GM12892 (cell line): Measurements from ENCODE around the gene C5orf15.
"Not testable (repeated sequence)": the region's sequence is repeated elsewhere in the genome, so short reads cannot be mapped to it uniquely, and the experiment has no call there.

ENCODE experiments used
- DNase-seq: peaks from one replicate; pipeline ENCODE4 v3.0.0; 2011; ENCODE audit not compliant: insufficient read length
- FAIRE-seq: peaks from 2 replicates; lab custom pipeline; 2011; peaks lifted over from hg19 to GRCh38; lab: Jason Lieb, UNC
- POLR2A ChIP-seq: IDR thresholded peaks from 2 replicates; pipeline ENCODE4 v1.6.1; 2011; ENCODE audit warnings: low read depth, low read length, control low read depth
- POLR2AphosphoS5 ChIP-seq: IDR thresholded peaks from 2 replicates; pipeline ENCODE4 v1.6.1; 2011; ENCODE audit warnings: low read depth, low read length, control low read depth
- TAF1 ChIP-seq: IDR thresholded peaks from 2 replicates; pipeline ENCODE4 v1.6.1; 2011; ENCODE audit warnings: low read depth, mild to moderate bottlenecking, control low read depth, low read length, borderline replicate concordance

The C5orf15 gene

DNA sequence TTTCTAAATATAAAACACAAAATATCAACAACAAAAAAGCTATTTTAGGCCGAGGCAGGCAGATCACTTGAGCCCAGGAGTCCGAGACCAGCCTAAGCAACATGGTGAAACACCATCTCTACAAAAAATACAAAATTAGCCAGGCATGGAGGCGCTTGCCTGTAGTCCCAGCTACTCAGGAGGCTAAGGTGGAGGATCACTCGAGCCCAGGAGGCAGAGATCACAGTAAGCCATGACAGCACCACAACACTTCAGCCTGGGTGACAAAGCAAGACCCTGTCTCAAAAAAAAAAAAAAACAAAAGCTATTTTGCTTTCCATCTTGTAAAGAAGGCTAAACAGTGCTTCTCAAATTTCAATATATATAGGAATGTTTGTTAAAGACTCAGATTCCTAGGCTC, 11.3 kb downstream of the C5orf15 start:
- TF ChIP-seq POLR2A = no peak
- no peak for TF ChIP-seq TAF1
- TF ChIP-seq POLR2AphosphoS5 = no peak
- peak; percentile 27 for FAIRE-seq
- no peak for DNase-seq

DNA sequence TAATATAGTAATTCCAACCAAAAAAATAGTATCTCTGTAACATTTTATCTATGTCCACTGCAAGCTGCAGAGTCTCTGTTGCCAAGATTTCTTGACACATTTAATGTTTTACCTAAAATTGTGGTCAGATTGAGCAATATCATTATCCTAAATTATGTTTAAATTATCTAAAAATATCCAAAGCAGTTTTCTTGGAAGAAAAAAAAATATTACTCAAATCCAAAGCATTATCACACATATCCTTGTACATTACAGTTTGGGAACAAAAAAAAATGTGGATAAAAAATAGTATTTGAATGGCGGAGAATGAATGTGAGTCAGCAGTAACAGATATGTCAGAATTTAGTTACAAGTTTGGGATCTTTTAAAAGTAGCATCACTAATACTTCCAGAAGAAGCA, 12.2 kb downstream of the C5orf15 start:
- DNase-seq, FAIRE-seq: not testable (repeated sequence)

DNA sequence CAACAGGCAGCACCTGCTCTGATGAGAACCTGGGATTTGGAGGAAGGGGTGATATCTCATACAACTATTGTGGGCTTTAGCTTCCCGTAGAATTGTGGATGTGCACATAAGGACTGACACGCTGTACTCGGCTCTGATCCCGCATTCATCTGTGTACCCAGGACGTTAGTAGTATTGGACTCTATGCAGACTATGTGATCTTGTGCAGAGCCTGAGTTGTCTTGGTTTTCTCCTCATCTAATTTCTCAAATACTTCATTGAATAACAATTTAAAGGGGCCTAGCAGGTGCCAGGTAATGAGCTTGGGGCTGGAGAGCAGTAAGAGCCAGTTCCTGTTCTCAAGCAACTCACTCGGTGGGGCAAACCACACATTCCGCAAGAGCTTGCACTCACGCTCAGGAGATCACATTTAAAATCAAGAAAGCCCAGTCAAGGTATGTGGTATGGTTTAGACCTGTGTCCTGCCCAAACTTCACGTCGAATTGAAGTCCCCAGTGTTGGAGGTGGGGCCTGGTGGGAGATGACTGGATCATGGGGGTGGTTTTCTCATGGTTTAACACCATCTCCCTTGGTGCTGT, 14.8 kb downstream of the C5orf15 start:
- no peak for TF ChIP-seq POLR2A
- TF ChIP-seq TAF1 = no peak
- no peak for TF ChIP-seq POLR2AphosphoS5
- FAIRE-seq = no peak
- no peak for DNase-seq

DNA sequence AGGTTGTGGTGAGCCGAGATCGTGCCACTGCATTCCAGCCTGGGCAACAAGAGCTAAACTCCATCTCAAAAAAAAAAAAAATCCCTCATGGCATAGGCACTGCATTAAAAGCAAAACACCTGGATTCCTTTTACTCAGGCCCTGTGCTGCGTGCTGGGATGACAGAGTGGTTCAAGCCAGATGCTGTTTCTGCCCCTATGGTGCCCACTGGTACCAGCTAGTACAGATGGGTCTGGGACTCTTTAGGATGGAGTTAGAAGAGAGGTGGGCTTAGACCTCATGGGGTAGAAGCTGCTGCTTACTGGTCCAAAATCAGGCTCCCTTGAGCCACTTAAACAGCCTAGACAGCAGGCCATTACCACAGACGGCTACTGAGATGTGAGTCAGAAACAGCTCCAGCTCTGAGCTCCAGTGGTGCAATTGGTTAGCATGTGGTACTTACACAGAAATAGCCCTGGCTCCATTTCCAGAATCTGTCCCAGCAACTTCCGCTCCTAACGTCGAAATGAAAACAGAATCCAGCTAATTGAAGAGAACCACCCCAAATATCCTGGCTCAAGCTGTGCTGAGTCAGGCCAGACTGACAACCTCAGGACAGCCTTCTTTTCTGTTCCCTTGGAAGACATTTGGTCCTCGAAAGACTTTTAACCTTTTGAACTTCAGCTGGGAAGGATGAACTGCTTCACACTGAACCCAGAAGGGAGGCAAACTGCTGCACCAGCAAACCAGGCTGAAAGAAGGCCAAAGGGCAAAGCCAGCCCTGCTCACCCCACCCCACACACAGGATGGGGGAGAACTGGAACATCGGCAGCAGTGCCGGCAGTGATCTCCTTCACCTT, 15.5 kb downstream of the C5orf15 start:
- FAIRE-seq (no peak), DNase-seq (no peak)
- no peak for TF ChIP-seq TAF1
- TF ChIP-seq POLR2A = no peak
- TF ChIP-seq POLR2AphosphoS5 = no peak

DNA sequence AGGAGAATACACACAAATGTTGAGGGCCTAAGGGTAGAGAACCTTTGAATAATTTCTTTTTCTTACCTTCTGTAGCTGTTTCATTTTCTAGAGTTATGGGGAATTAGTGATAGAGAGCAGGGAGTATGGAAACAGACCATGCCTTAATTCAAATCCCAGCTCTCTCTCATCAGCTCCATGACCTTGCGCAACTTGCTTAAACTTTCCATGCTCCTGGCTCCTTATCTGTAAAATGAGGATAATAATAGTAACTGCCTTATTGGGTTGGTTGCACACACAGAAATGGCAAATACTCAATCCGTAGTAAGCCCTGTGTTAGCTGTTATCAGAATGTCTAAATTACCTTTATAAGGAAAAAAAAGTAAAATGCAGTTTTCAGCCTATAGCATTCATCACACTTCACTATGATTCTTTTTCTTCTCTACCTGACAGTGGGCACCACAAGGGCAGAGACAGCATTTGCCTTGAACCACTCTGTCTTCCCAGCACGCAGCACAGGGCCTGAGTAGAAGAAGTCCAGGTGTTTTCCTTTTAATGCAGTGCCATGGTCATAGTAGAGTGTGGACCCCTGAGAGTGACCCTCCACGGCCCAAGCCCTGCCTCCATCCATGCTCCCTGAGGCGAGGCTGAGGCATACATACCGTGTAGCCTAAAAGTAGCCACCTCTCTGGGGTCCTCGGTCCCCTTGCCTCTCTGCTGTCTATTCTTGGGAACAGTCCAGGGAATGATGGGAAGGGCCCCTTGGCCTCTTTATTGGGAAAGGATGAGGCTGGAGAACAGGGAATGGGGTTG, 17.4 kb downstream of the C5orf15 start:
- TF ChIP-seq POLR2AphosphoS5 = no peak
- no peak for TF ChIP-seq POLR2A
- TF ChIP-seq TAF1 = no peak
- no peak for DNase-seq
- no peak for FAIRE-seq

DNA sequence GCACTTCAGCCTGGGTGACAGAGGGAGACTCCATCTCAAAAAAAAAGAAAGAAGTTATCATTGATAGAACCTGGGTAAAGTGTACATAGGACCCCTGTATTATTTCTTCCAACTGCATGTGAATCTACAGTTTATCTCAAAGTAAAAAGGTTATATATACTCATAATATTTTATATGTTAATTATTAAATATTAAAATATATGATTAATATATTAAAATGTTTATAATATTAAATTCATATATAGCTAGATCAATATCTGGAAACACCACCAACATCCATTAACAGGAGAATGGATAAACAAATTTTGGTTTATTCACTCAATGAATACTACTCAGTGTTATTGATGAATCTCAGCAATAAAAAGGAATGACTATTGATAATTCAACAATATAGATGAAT, 19.7 kb downstream of the C5orf15 start:
- no peak for DNase-seq
- no peak for FAIRE-seq
- no peak for TF ChIP-seq TAF1
- no peak for TF ChIP-seq POLR2A
- no peak for TF ChIP-seq POLR2AphosphoS5

DNA sequence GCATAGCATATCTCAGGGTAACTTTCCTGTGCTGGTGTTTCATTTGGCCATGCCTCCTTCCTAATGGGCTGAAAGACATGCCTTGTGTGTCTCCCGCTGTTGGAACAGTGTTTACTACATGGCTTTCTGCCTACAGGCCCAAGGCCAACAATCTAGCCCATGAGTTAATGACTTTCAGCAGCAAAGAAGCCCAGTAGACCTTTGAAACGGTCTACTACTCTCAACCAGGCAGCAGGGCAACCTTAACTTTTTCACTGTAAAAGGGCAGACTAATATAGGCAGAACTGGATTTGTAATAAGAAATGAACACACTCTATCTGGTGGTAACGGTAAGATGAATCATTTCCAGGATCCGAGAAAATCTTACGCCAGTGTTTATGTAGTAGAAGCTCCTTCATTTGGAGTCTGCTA, 21.0 kb downstream of the C5orf15 start:
- DNase-seq (no peak), FAIRE-seq (no peak)
- TF ChIP-seq POLR2AphosphoS5 = no peak
- TF ChIP-seq POLR2A = no peak
- TF ChIP-seq TAF1 = no peak

DNA sequence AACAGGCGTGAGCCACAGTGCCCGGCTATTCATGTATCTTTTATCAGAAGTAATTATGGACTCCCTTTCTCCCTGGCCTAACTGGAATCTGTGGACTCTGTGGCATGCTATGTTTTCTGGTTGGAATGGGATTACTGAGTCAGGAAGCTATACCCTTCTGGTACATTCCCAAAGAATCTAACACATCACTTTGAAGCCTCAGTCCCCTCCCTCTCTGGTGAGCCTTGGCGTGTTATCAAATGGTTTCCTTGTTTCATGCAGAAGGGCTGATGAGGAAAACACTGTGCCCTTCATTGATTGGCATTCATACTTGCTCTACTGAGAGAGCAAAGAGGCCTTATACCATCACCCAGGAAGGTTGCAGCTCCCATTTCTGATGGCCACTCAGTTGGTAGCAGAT, 22.9 kb downstream of the C5orf15 start:
- DNase-seq (no peak), FAIRE-seq (no peak)
- TF ChIP-seq POLR2AphosphoS5 (no peak), POLR2A (no peak), TAF1 (no peak)

DNA sequence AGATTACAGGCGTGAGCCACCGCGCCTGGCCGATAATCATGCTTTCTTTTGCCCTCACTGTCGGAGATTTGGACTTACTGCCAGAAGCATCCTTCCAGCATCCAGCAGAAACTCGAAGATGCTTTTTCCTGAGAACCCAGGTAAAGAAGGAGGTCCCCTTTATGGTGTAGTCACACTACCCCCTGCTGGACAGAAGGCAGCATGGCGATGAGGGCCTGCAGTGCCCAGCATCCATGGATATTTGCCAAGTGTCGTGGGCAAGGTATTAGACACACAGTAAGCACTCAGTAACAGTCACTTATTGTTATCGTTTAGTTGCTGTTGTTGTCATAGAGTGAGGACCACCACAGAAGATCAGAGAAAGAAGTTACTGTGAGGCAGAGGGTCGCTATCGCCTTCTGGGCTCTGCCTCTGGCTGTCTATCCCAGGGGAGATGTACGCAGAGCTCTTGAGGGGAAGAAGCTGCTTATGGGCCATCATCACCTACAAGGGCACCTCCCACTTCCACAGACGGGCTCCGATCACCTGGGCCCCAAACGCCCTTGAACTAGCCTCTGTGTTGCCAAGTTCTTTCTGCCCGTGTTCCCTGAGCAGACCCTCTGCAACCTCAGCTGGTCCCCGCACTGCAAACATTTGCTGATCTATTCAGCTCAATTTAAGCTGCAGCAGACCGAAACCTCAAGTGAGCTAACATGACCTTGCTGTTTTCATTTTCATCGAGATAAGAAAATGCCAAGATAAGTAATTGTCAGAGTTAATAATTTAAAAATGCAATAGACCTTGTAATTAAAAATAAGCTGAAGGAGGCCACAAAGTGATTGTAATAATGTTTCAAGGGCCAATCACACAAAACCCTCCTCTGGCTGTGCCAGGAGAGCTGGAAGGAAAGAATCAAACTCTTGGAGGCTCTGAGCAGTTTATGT, 23.9 kb downstream of the C5orf15 start:
- TF ChIP-seq POLR2A (no peak), TAF1 (no peak)
- DNase-seq = no peak
- FAIRE-seq = peak; percentile 89

DNA sequence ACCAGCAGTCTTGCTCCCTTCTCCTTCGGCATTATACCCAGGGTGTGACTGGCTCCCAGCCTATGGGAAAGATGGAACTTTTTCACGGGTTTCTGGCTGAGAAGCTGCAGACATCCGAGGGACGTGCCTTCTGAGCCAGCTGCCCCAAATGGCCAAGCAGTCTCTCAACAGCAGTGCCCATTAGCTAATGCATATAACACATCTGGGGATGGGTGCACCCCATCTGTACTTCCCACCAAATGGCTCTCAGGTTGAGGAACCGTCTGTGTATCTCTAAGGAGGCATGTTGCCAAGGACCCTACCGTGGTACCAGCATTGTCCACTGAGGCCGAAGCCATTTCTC, 25.0 kb downstream of the C5orf15 start:
- TF ChIP-seq POLR2AphosphoS5 (no peak), TAF1 (no peak), POLR2A (no peak)
- DNase-seq = no peak
- FAIRE-seq = no peak

DNA sequence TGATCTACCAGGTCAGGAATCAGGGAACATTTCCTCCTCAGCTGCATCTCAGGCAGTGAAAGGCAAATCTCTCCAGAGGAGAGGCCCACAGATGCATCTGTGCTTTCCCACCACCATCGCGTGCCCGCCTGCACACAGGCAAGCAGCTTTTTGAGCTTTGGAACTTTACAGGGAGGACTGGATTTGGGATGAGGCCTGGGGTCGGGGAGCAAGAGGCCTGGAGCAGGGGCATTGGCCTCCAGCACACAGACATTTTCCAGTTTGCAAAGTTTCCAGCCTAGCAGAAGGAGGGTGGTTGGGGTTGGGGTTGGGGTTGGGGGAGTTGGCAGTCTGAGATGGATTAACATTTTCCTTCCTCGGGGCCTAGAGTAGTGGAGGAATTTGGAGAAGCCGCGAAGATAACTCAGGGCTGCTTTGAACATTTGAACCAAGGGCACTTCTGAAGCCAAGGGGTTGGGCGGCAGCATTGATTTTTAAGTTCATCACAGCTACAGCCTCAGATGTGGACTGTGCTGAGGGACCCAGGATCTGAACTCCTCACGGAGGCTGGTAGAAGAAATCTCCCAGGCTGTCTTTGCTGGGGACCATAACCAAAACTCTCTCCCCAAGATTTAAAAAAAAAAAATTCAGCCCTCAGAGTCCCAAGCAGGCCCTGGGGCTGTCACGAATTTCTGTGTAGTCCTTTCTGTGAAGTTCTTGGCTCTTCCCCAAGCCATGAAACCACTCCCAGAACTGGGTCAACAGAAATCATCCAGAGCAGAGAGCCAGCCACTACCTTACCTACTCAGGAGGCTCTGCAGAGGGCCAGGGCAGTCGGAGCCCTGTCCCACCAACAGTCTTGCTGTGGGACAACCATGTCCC, 25.6 kb downstream of the C5orf15 start:
- FAIRE-seq = no peak
- no peak for DNase-seq
- no peak for TF ChIP-seq POLR2AphosphoS5
- no peak for TF ChIP-seq TAF1
- no peak for TF ChIP-seq POLR2A
